A673 (cell line): Measurements from ENCODE around the gene EFS. TPM values are rescaled to one million over a fixed set of nuclear protein-coding genes. Genes with fewer than 3 reads are reported as not detected.

Experiments
- BruUV-seq: library from RNA; stranded (reverse); fragments of 400-500 nt; replicated peaks from 2 replicates; lab custom pipeline; 2021; lab: Mats Ljungman, UMichigan
- CTCF ChIA-PET: fragments of 300-600 bp; sonication (Branson Sonifier 250); formaldehyde crosslinking; loops from one replicate; lab custom pipeline; 2022; ENCODE audit warnings: antibody characterized with exemption; lab: Charles Lee
- POLR2A ChIA-PET: fragments of 300-600 bp; sonication (Branson Sonifier 250); formaldehyde crosslinking; loops from one replicate; lab custom pipeline; 2022; ENCODE audit warnings: antibody characterized with exemption; ENCODE audit not compliant: low non-redundant PET; lab: Charles Lee
- DNase-seq: peaks from one replicate; pipeline ENCODE4 v3.0.0-alpha.2; 2015; ENCODE audit warnings: low spot score
- H3K27ac ChIP-seq: fragments of 200-600 bp; sonication (generic); 2 replicates; pipeline ENCODE4 v1.5.1; 2016; ENCODE audit warnings: mixed run types, low read depth, mild to moderate bottlenecking, mixed read lengths, antibody characterized with exemption, low read length; ENCODE audit not compliant: poor library complexity, severe bottlenecking
- H3K27me3 ChIP-seq: fragments of 200-600 bp; sonication (generic); replicated peaks from 2 replicates; pipeline ENCODE4 v1.6.1; 2017; ENCODE audit warnings: mixed run types, low read depth, mild to moderate bottlenecking, mixed read lengths, antibody characterized with exemption, low read length; ENCODE audit not compliant: insufficient read depth, poor library complexity
- H3K36me3 ChIP-seq: fragments of 200-600 bp; sonication (generic); 2 replicates; pipeline ENCODE4 v1.6.1; 2016; ENCODE audit warnings: mixed run types, mild to moderate bottlenecking, mixed read lengths, antibody characterized with exemption, low read length; ENCODE audit not compliant: insufficient read depth, poor library complexity, severe bottlenecking
- H3K4me1 ChIP-seq: fragments of 200-600 bp; sonication (generic); 2 replicates; pipeline ENCODE4 v1.6.1; 2017; ENCODE audit warnings: mixed run types, mild to moderate bottlenecking, mixed read lengths, antibody characterized with exemption, low read length; ENCODE audit not compliant: insufficient read depth, poor library complexity, severe bottlenecking
- H3K4me3 ChIP-seq: fragments of 200-600 bp; sonication (generic); 2 replicates; pipeline ENCODE4 v1.5.1; 2016; ENCODE audit warnings: low read depth, mixed run types, mild to moderate bottlenecking, mixed read lengths, low read length; ENCODE audit not compliant: poor library complexity, severe bottlenecking
- H3K9me3 ChIP-seq: fragments of 200-600 bp; sonication (generic); 2 replicates; pipeline ENCODE4 v1.6.1; 2016; ENCODE audit warnings: mixed run types, low read depth, mild to moderate bottlenecking, mixed read lengths, antibody characterized with exemption, low read length; ENCODE audit not compliant: poor library complexity, severe bottlenecking
- EZH2 ChIP-seq: fragments of 200-600 bp; sonication (generic); IDR thresholded peaks from 2 replicates; pipeline ENCODE4 v1.6.1; 2017; ENCODE audit warnings: borderline replicate concordance, low read depth, mild to moderate bottlenecking, mixed read lengths, antibody characterized with exemption, low read length; ENCODE audit not compliant: poor library complexity, severe bottlenecking
- intact Hi-C: fragments of 100-400 bp; cut with micrococcal nuclease; formaldehyde crosslinking; loops from one replicate; pipeline ENCODE4 v1.10.0; 2022; ENCODE audit not compliant: unreplicated experiment
- total RNA-seq: library from RNA; stranded (reverse); gene quantifications from 2 replicates; pipeline ENCODE4 v1.2.3, GENCODE V29; 2021
- TF ChIP-seq, protein P1 (sequence below): fragments of 300-800, 200-600 bp; sonication (generic); conservative IDR thresholded peaks from 2 replicates; pipeline ENCODE4 v1.5.1; 2017; ENCODE audit warnings: low read depth, mild to moderate bottlenecking, antibody characterized with exemption, low read length, moderate library complexity, mixed read lengths

Gene EFS
- total RNA-seq, 1 experiment from 2014 or later, result 55.9 TPM

DNA sequence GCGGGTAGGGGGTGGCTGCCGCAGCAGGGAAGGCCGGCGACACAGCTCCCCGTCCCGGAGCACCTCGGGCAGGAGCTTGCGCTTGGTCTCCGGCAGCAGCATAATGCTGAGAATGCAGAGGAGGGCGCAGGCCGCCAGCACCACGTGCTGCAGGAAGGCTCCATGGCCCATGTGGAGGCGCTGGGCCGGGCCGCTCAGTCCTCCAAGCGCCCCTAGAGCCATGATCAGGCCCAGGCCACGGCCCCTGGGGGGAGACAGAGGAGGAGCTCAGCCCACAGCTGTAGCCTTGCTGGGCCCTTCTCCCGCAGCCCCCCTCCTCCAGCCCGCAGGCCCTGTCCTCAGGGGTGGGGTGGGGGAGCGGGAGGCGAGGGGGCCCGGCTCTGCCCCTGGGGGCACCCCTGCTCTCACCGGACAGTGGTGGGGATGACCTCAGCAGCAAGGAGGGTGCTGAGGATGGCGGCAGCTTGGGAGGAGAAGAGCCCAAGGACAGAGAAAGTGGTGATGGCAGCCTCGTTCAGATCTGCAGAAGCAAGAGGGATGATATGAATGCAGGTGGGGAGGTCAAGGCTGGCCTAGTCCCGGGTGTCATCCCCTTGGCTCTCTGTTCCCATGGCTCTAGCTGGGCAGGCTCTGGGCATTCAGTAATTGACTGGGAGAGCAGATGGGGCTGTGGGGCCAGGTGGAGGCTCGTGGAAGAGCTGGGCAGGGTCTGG is 18.1 kb downstream of the EFS start:
- no peak overlapping the region for H3K4me3 ChIP-seq
- H3K27me3 ChIP-seq, result no peaks in the 10 kb centered on the region
- H3K27ac ChIP-seq, result no peak overlapping the region
- H3K9me3 ChIP-seq, result no peaks in the 10 kb centered on the region
- TF ChIP-seq, protein P1, sequence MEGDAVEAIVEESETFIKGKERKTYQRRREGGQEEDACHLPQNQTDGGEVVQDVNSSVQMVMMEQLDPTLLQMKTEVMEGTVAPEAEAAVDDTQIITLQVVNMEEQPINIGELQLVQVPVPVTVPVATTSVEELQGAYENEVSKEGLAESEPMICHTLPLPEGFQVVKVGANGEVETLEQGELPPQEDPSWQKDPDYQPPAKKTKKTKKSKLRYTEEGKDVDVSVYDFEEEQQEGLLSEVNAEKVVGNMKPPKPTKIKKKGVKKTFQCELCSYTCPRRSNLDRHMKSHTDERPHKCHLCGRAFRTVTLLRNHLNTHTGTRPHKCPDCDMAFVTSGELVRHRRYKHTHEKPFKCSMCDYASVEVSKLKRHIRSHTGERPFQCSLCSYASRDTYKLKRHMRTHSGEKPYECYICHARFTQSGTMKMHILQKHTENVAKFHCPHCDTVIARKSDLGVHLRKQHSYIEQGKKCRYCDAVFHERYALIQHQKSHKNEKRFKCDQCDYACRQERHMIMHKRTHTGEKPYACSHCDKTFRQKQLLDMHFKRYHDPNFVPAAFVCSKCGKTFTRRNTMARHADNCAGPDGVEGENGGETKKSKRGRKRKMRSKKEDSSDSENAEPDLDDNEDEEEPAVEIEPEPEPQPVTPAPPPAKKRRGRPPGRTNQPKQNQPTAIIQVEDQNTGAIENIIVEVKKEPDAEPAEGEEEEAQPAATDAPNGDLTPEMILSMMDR, result no peak
- no peak for TF ChIP-seq EZH2
- intact Hi-C loops, result no loop called here
- no TSS peak for BruUV-seq
- no peak for DNase-seq
- H3K4me1 ChIP-seq, result peaks cover 4% of the 10 kb centered on the region
- POLR2A ChIA-PET, result no interaction called here
- CTCF ChIA-PET, result interaction anchor here (0.6 kb wide), 1 partner anchor 26 kb away, joined by 3 read pairs; no protein-coding TSS in a partner anchor
- no peaks in the 10 kb centered on the region for H3K36me3 ChIP-seq

DNA sequence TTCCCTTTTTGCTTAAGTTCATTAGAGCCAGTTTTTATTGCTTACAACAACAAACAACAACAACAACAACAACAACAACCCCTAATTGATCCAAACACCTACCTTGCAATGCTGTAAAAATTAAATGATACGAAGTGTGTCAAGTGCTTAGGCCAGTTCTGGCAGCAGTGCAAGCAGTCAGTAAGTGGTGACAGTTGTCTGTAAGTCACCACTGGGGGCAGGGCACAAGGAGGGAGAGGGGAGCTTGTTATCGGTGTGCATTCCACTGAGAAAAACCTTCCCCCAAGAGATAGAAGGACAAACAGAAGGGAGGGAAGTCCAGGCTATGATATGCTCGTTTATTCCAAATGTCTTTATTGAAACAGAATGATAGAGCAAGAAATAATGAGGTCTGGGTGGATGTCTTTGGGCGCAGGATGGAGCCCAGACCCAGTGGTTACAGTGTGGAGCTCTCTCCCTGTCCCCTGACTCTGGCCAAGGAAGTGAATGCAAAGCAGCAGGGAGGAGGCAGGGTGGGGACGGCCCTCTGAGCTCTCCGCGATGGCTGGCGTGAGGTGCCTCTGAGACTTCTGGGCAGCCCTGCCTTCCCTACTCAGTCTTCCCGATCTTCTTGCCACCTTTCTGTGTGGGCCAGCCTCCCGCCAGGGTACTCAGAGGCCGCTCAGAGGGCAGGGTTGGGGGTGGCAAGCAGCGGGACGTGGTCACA is 18.8 kb downstream of the EFS start:
- intact Hi-C loops, result no loop called here
- H3K27me3 ChIP-seq, result no peaks in the 10 kb centered on the region
- no peak overlapping the region for H3K27ac ChIP-seq
- TF ChIP-seq EZH2, result no peak
- TF ChIP-seq, protein P1, result no peak
- POLR2A ChIA-PET, result no interaction called here
- DNase-seq, result no peak
- H3K36me3 ChIP-seq, result no peaks in the 10 kb centered on the region
- CTCF ChIA-PET, result interaction anchor here (0.6 kb wide), 1 partner anchor 27 kb away, joined by 3 read pairs; no protein-coding TSS in a partner anchor
- no peak overlapping the region for H3K4me3 ChIP-seq
- H3K9me3 ChIP-seq, result no peaks in the 10 kb centered on the region
- no TSS peak for BruUV-seq
- H3K4me1 ChIP-seq, result no peaks in the 10 kb centered on the region

DNA sequence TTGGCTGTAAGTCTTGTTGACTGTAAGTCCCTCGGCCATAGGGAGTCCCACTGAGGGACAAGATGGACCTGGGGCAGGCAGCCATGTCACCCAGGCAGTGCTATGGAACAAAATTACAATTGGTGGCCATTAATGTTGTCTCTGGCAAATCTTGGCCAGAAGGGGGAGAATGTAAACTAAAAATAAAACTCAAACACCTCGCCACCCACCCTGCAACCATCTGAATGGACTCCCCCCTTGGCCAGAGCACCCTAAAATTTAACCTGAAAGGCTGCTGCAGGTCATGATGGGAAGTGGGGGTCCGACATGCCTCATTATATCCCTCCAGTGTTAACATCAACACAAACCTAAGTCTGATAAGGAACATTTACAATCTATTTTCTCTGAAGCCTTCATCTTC is 20.5 kb downstream of the EFS start:
- POLR2A ChIA-PET, result no interaction called here
- Histone ChIP-seq H3K4me1 (no peaks in the 10 kb centered on the region), H3K27me3 (no peaks in the 10 kb centered on the region), H3K9me3 (peaks cover 14% of the 10 kb centered on the region), H3K36me3 (no peaks in the 10 kb centered on the region), H3K27ac (no peak overlapping the region), H3K4me3 (no peak overlapping the region)
- intact Hi-C loops, result no loop called here
- no TSS peak for BruUV-seq
- no peak for DNase-seq
- no peak for TF ChIP-seq EZH2
- TF ChIP-seq, protein P1, result peak; percentile 31; the same call in 1 of the 2 replicates
- CTCF ChIA-PET, result no interaction called here
